ENCODE results near the gene PIP4K2A. TPM values are rescaled to one million over a fixed set of nuclear protein-coding genes. Genes with fewer than 3 reads are reported as not detected.

Gene PIP4K2A
- total and polyA plus RNA-seq, 2 of the 8 experiments (the other 6 are each of a cell fraction or from before 2014, with no cell fraction given) = 19.0 to 60.9 TPM

GRCh38 chr10:22690158-22690557 is 24.2 kb downstream of the PIP4K2A start:
- Histone ChIP-seq H3K4me3 (ENCODE audit: extremely low read depth in 1 of 4, insufficient read depth in 2 of 4, low read depth in 3 of 4, low read length in 4 of 4) (peak overlapping the region in 1 of 4 experiments; percentile 21; a peak in 1 of 8 replicates), H3K4me1 (replicated peaks in 1 of 4; ENCODE audit: control insufficient read depth in 3 of 4, insufficient read depth in 4 of 4, low read length in 3 of 4) (peaks cover 3 to 14% (median 12%) of the 10 kb centered on the region in 4 experiments; a peak in 6 of 7 replicates), H2BK120ac (replicated peaks; ENCODE audit: low read depth, low read length) (peak overlapping the region; percentile 90), H3K14ac (ENCODE audit: insufficient read length) (no peak overlapping the region), H3K4me2 (ENCODE audit: insufficient read depth in 1 of 2, low read depth in 2 of 2, low read length in 2 of 2) (peak overlapping the region in 1 of 2 experiments; percentile 58; a peak in 3 of 4 replicates), H3K79me1 (ENCODE audit: low read depth, low read length) (no peaks in the 10 kb centered on the region), H3K27me3 (replicated peaks in 1 of 4; ENCODE audit: control insufficient read depth in 3 of 4, extremely low read depth in 1 of 4, insufficient read depth in 3 of 4, low read length in 3 of 4) (no peaks in the 10 kb centered on the region), H2BK12ac (ENCODE audit: low read depth, low read length) (no peak overlapping the region), H2BK5ac (ENCODE audit: low read depth, low read length) (no peak overlapping the region), H3K56ac (replicated peaks; ENCODE audit: insufficient read length, low read depth, low read length) (no peak overlapping the region), H3K23me2 (ENCODE audit: low read depth, low read length) (0 out of 2 replicates have a peak, but pooled peaks cover 2% of the 10 kb centered on the region), H3K23ac (ENCODE audit: insufficient read length) (no peak overlapping the region), H3K9ac (replicated peaks in 1 of 4; ENCODE audit: extremely low read depth in 1 of 4, low read depth in 3 of 4, low read length in 3 of 4) (no peak overlapping the region), H4K20me1 (replicated peaks in 1 of 2; ENCODE audit: control insufficient read depth in 1 of 2, insufficient read depth in 2 of 2, low read length in 2 of 2) (no peaks in the 10 kb centered on the region), H3K18ac (ENCODE audit: extremely low read depth, low read length) (no peak overlapping the region), H4K5ac (ENCODE audit: insufficient read length, low read depth, low read length) (no peak overlapping the region), H2BK15ac (ENCODE audit: low read length) (no peak overlapping the region), H2BK20ac (ENCODE audit: low read length) (0 out of 2 replicates have a peak overlapping the region, but pooled peaks have one; percentile 73), H3K4ac (replicated peaks; ENCODE audit: insufficient read length, low read depth, low read length) (no peak overlapping the region), H2AFZ (ENCODE audit: low read length) (no peak overlapping the region), H4K91ac (replicated peaks; ENCODE audit: insufficient read length, low read length) (no peak overlapping the region), H3K79me2 (ENCODE audit: control insufficient read depth in 1 of 2, insufficient read depth in 2 of 2, low read length in 2 of 2) (peaks cover 23 to 79% of the 10 kb centered on the region in 2 experiments; a peak in 3 of 4 replicates), H3K9me3 (ENCODE audit: insufficient read depth in 2 of 2, low read depth in 1 of 2, low read length in 1 of 2) (peaks cover 14 to 23% of the 10 kb centered on the region in 2 experiments), H2AK5ac (ENCODE audit: low read depth, low read length) (no peak overlapping the region), H3K36me3 (ENCODE audit: control insufficient read depth in 2 of 4, insufficient read depth in 4 of 4, low read length in 3 of 4) (peaks cover 0 to 12% (median 6%) of the 10 kb centered on the region in 4 experiments; a peak in 3 of 8 replicates), H3K27ac (ENCODE audit: low read depth, low read length) (peak overlapping the region; percentile 18; the same call in 1 of the 2 replicates), H4K8ac (ENCODE audit: extremely low read depth, insufficient read depth, low read length) (no peak overlapping the region)
- FAIRE-seq = no peak
- ChIA-PET CTCF (ENCODE audit: partially characterized antibody) (no interaction called here), POLR2A (ENCODE audit: partially characterized antibody) (no interaction called here)
- WGBS, 2 experiments (ENCODE audit: extremely low coverage in 1 of 2, insufficient coverage in 1 of 2, insufficient read length in 1 of 2, insufficient replicate concordance in 2 of 2, low coverage in 1 of 2, low lambda C conversion rate in 2 of 2, missing lambda C conversion rate in 1 of 2) = 38% methylated on average over 2 of the region's 2 CpGs; no CpG with 5 or more reads in 1 of the 2 experiments
- no peak for DNase-seq (ENCODE audit: low read depth in 1 of 2, low spot score in 2 of 2)
- TF ChIP-seq SAP30 (IDR thresholded peaks at IDR 0.05; ENCODE audit: insufficient read depth, insufficient replicate concordance, low read length) (no peak), TAF7 (optimal IDR thresholded peaks at IDR 0.05; ENCODE audit: borderline replicate concordance, low read depth, low read length) (no peak), TAF1 (IDR thresholded peaks at IDR 0.05; ENCODE audit: low read depth, low read length) (no peak), RNF2 (IDR thresholded peaks at IDR 0.05; ENCODE audit: borderline replicate concordance, low read depth, low read length, missing control alignments, poor library complexity, severe bottlenecking) (no peak), YY1 (IDR thresholded peaks at IDR 0.05; ENCODE audit: low read depth, low read length) (no peak), POU5F1 (IDR thresholded peaks at IDR 0.05; ENCODE audit: low read depth, low read length) (no peak), RXRA (IDR thresholded peaks at IDR 0.05; ENCODE audit: insufficient read depth, low read depth, low read length) (no peak), SIX5 (IDR thresholded peaks at IDR 0.05; ENCODE audit: low read depth, low read length) (no peak), SP2 (IDR thresholded peaks at IDR 0.05; ENCODE audit: low read length) (no peak), SIN3A (conservative IDR thresholded peaks at IDR 0.05 in 1 of 2, IDR thresholded peaks at IDR 0.05 in 1 of 2; ENCODE audit: low read depth in 1 of 2, low read length in 2 of 2) (no peak), JUN (IDR thresholded peaks at IDR 0.05; ENCODE audit: low read depth, low read length) (no peak)

Measured in H1 (cell line).